Neural progenitor cell (in vitro differentiated cells): ENCODE measurements around the gene CUL1.

ENCODE experiments used
- EZH2phosphoT487 ChIP-seq: fragments of 200-600 bp; sonication (generic); IDR thresholded peaks from 2 replicates; pipeline ENCODE4 v1.6.1; 2017; ENCODE audit warnings: antibody characterized with exemption
- TF ChIP-seq, protein P1 (sequence below): fragments of 200-600 bp; sonication (generic); IDR thresholded peaks from 2 replicates; pipeline ENCODE4 v1.5.1; 2017; ENCODE audit warnings: antibody characterized with exemption, mild to moderate bottlenecking

DNA sequence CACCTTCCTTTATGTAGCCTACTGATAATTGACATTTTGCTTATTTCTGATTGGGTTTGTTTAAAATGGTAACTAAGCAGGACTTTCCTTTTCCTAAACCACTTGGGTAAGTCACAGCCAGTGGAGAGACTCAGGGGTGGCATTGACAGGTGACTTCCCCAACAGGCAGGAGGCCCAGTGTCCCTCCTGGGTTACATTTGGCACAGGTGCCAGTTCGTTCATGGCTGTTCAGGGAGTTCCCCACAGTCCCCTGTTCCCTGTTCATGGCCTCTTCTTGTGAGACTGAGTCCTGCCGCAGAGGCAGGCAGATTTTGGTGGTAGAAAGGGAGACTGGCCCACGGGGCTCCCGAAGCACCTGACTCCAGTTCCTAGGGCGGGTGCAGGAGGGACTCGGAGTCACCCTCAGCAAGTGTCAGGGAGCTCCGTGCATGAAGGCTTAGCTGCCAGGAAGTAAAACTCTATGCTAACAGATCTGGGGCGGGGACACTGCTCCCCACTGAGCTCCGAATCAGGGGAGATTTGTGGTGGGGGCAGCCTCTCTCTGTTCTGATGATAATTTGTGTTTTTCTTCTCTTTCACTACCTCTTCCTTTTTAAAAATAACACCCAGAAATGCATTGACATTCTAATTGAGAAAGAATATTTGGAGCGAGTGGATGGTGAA is 101.3 kb downstream of the CUL1 start:
- TF ChIP-seq, protein P1, sequence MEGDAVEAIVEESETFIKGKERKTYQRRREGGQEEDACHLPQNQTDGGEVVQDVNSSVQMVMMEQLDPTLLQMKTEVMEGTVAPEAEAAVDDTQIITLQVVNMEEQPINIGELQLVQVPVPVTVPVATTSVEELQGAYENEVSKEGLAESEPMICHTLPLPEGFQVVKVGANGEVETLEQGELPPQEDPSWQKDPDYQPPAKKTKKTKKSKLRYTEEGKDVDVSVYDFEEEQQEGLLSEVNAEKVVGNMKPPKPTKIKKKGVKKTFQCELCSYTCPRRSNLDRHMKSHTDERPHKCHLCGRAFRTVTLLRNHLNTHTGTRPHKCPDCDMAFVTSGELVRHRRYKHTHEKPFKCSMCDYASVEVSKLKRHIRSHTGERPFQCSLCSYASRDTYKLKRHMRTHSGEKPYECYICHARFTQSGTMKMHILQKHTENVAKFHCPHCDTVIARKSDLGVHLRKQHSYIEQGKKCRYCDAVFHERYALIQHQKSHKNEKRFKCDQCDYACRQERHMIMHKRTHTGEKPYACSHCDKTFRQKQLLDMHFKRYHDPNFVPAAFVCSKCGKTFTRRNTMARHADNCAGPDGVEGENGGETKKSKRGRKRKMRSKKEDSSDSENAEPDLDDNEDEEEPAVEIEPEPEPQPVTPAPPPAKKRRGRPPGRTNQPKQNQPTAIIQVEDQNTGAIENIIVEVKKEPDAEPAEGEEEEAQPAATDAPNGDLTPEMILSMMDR = no peak
- no peak for TF ChIP-seq EZH2phosphoT487
